K562 (cell line): Measurements from ENCODE around the gene USB1. TPM values are rescaled to one million over a fixed set of nuclear protein-coding genes. Genes with fewer than 3 reads are reported as not detected.

Experiments used
- ATAC-seq: fragments of 200-7000 bp; cut with Tn5 transposase; 3 replicates; pipeline ENCODE4 v1.9.1; 2020; ENCODE audit warnings: moderate library complexity
- BruUV-seq: library from RNA; stranded (reverse); fragments of 400-500 nt; replicated peaks from 2 replicates; lab custom pipeline; 2021; lab: Mats Ljungman, UMichigan
- CTCF ChIA-PET: fragments of 300-600 bp; formaldehyde crosslinking; extraction: SDS; loops from one replicate; lab custom pipeline; 2021; ENCODE audit warnings: low intra/inter-chr PET ratio; lab: Yijun Ruan, JAX
- POLR2A ChIA-PET: fragments of 300-600, 350-650 bp; sonication (Branson Sonifier 250); formaldehyde crosslinking; extraction: SDS; loops from one replicate; lab custom pipeline; 2021; ENCODE audit warnings: antibody characterized with exemption, inconsistent platforms; lab: Yijun Ruan, JAX
- DNase-seq, 4 experiments: peaks; one replicate each; pipeline versions ENCODE4 v3.0.0 to v3.0.0-alpha.2; 2011 to 2018; ENCODE audit warnings: low spot score in 3 of 4, mixed read lengths in 3 of 4; ENCODE audit errors: extremely low read depth in 1 of 4
- FAIRE-seq: peaks from 2 replicates; lab custom pipeline; 2011; peaks lifted over from hg19 to GRCh38; lab: Jason Lieb, UNC
- H2AFZ ChIP-seq: 2 replicates; pipeline ENCODE4 v1.6.0; 2011; ENCODE audit warnings: low read depth, low read length, control low read depth, inconsistent platforms
- H3K27ac ChIP-seq: fragments of 200-600 bp; 3 replicates; pipeline ENCODE4 v1.8.0; 2011; ENCODE audit warnings: low read depth, mild to moderate bottlenecking, control low read depth, inconsistent platforms, low read length, moderate library complexity, mixed read lengths; ENCODE audit errors: extremely low read depth
- H3K27me3 ChIP-seq, 2 experiments: fragments of 300-600 bp in 1 of 2; 2 replicates in 1 of 2; 3 replicates in 1 of 2; pipeline versions ENCODE4 v1.6.0 to v1.8.0; 2011; ENCODE audit warnings: inconsistent platforms in 2 of 2, low read length in 2 of 2, mild to moderate bottlenecking in 1 of 2, mixed read lengths in 1 of 2, moderate library complexity in 1 of 2; ENCODE audit not compliant: control insufficient read depth in 2 of 2, insufficient read depth in 2 of 2
- H3K36me3 ChIP-seq: fragments of 300-600 bp; 3 replicates; pipeline ENCODE4 v1.8.0; 2011; ENCODE audit warnings: mild to moderate bottlenecking, low read length, inconsistent platforms; ENCODE audit not compliant: control insufficient read depth, insufficient read depth
- H3K4me1 ChIP-seq, 2 experiments: fragments of 200-600 bp in 1 of 2; replicated peaks in 1 of 2; 2 replicates in 1 of 2; 3 replicates in 1 of 2; pipeline versions ENCODE4 v1.5.1 to v1.8.0; 2011; ENCODE audit warnings: inconsistent platforms in 2 of 2, low read length in 2 of 2, mild to moderate bottlenecking in 1 of 2, mixed read lengths in 1 of 2, moderate library complexity in 1 of 2; ENCODE audit not compliant: control insufficient read depth in 2 of 2, insufficient read depth in 2 of 2
- H3K4me2 ChIP-seq: 2 replicates; pipeline ENCODE4 v1.6.1; 2011; ENCODE audit warnings: low read length, control low read depth, inconsistent platforms, mixed read lengths; ENCODE audit not compliant: insufficient read depth
- H3K4me3 ChIP-seq: fragments of 200-600 bp; sonication (generic), shearing (Covaris generic); 2 replicates; pipeline ENCODE4 v1.5.1; 2016; ENCODE audit warnings: control low read depth, inconsistent platforms
- H3K79me2 ChIP-seq: fragments of 200-600 bp; 3 replicates; pipeline ENCODE4 v1.8.0; 2011; ENCODE audit warnings: low read length, inconsistent platforms; ENCODE audit not compliant: control insufficient read depth, insufficient read depth
- H3K9ac ChIP-seq, 2 experiments: 2 replicates each; pipeline versions ENCODE4 v1.6.0 to v1.6.1; 2011; ENCODE audit warnings: low read depth in 2 of 2, low read length in 2 of 2, control low read depth in 1 of 2, inconsistent platforms in 1 of 2, mild to moderate bottlenecking in 1 of 2, mixed read lengths in 1 of 2; ENCODE audit not compliant: insufficient read depth in 1 of 2
- H3K9me1 ChIP-seq: one replicate; pipeline ENCODE4 v1.6.0; 2011; ENCODE audit warnings: inconsistent platforms, mild to moderate bottlenecking, low read length, moderate library complexity; ENCODE audit not compliant: control insufficient read depth, insufficient read depth
- H3K9me3 ChIP-seq: replicated peaks from 2 replicates; pipeline ENCODE4 v1.5.1; 2011; ENCODE audit warnings: low read depth, low read length, inconsistent platforms; ENCODE audit not compliant: control insufficient read depth, insufficient read depth
- H4K20me1 ChIP-seq: replicated peaks from 2 replicates; pipeline ENCODE4 v1.6.1; 2011; ENCODE audit warnings: low read length, inconsistent platforms, mixed read lengths; ENCODE audit not compliant: control insufficient read depth, insufficient read depth
- ELF2 ChIP-seq: fragments of 250-450 bp; sonication (Bioruptor Pico); IDR thresholded peaks from 2 replicates; pipeline ENCODE4 v1.5.0; 2021; ENCODE audit warnings: mild to moderate bottlenecking
- HEY1 ChIP-seq: fragments of 250-450 bp; sonication (Bioruptor Pico); IDR thresholded peaks from 2 replicates; pipeline ENCODE4 v1.5.0; 2020; ENCODE audit warnings: mild to moderate bottlenecking, moderate library complexity, borderline replicate concordance
- POLR2G ChIP-seq: fragments of 200-400 bp; formaldehyde crosslinking; IDR thresholded peaks from 2 replicates; pipeline ENCODE4 v1.6.1; 2017; ENCODE audit warnings: low read depth, mild to moderate bottlenecking, antibody characterized with exemption, low read length, moderate library complexity
- SMARCE1 ChIP-seq: fragments of 450-650 bp; IDR thresholded peaks from 2 replicates; pipeline ENCODE4 v1.7.1; 2016; ENCODE audit warnings: mild to moderate bottlenecking
- SRF ChIP-seq, 2 experiments: fragments of 250-450, 450-650 bp in 1 of 2; sonication (Bioruptor Pico) in 1 of 2; sonication (generic) in 1 of 2; formaldehyde crosslinking; IDR thresholded peaks; 2 replicates each; pipeline versions ENCODE4 v1.5.0 to v1.5.1; 2020 to 2022; ENCODE audit warnings: mild to moderate bottlenecking in 1 of 2, missing genetic modification reagents in 1 of 2
- ZC3H4 ChIP-seq: sonication (generic); formaldehyde crosslinking; IDR thresholded peaks from 2 replicates; pipeline ENCODE4 v1.9.0; 2021; ENCODE audit warnings: missing genetic modification reagents, borderline replicate concordance
- ZNF134 ChIP-seq: fragments of 250-450 bp; sonication (Bioruptor Pico); conservative IDR thresholded peaks from 2 replicates; pipeline ENCODE4 v1.4.0; 2020
- ZNF146 ChIP-seq: IDR thresholded peaks from one replicate; pipeline ENCODE4 v1.6.1; 2018; ENCODE audit warnings: missing compliant biosample characterization; ENCODE audit not compliant: unreplicated experiment
- ZNF239 ChIP-seq: fragments of 250-450 bp; sonication (Bioruptor Pico); IDR thresholded peaks from 2 replicates; pipeline ENCODE4 v1.4.0; 2020; ENCODE audit warnings: mild to moderate bottlenecking
- ZNF507 ChIP-seq: conservative IDR thresholded peaks from 2 replicates; pipeline ENCODE4 v1.6.1; 2017; ENCODE audit warnings: missing genetic modification characterization, missing compliant biosample characterization
- WGBS: fragments of 100-300 bp; shearing (Covaris generic); methylation state at CpG from one replicate; pipeline ENCODE4 v1.1.6; 2016; ENCODE audit warnings: low coverage, mixed read lengths; ENCODE audit not compliant: insufficient coverage; ENCODE audit errors: missing lambda C conversion rate; 5-methylcytosine and 5-hydroxymethylcytosine counted together
- in situ Hi-C: fragments of 300-500 bp; cut with MboI; formaldehyde crosslinking; loops from 4 replicates; pipeline ENCODE4 v1.15.0; 2018; ENCODE audit warnings: inconsistent platforms, mixed read lengths
- intact Hi-C: fragments of 100-400 bp; cut with micrococcal nuclease; formaldehyde crosslinking; loops from 2 replicates; pipeline ENCODE4 v1.14.2; 2022
- polyA plus RNA-seq, 8 experiments: library from polyadenylated mRNA; depleted of rRNA in 4 of 8; stranded (reverse) in 5 of 8; unstranded in 3 of 8; fragments of >200 nt; fragmentation: Nextera tagmentation in 2 of 8; fragmentation: Illumina TruSeq in 1 of 8; extraction: Ambion mirVana in 2 of 8; extraction: Trizol in 1 of 8; gene quantifications; 2 replicates each; pipeline versions ENCODE4 v1.2.1 to v1.2.3, GENCODE V29; 2011 to 2014; ENCODE audit warnings: inconsistent platforms in 1 of 8, missing spikeins in 1 of 8
- total RNA-seq, 7 experiments: library from RNA; depleted of rRNA in 6 of 7; stranded (reverse); fragments of >200 nt in 6 of 7; fragmentation: Illumina TruSeq in 2 of 7; extraction: Trizol in 2 of 7; gene quantifications; 2 replicates each; pipeline versions ENCODE4 v1.2.1 to v1.2.3, GENCODE V29; 2011 to 2021; ENCODE audit warnings: low replicate concordance in 1 of 7
- TF ChIP-seq, protein P1 (sequence below): fragments of 450-650 bp; formaldehyde crosslinking; IDR thresholded peaks from 2 replicates; pipeline ENCODE4 v1.4.0; 2020; ENCODE audit warnings: mild to moderate bottlenecking, moderate library complexity
- TF ChIP-seq, protein P2 (sequence below), 2 experiments: fragments of 450-650 bp; formaldehyde crosslinking in 1 of 2; IDR thresholded peaks; 2 replicates each; pipeline versions ENCODE4 v1.4.0 to v1.6.1; 2014 to 2020; ENCODE audit warnings: mild to moderate bottlenecking in 2 of 2, borderline replicate concordance in 1 of 2, low read depth in 1 of 2

Gene USB1
- total and polyA plus RNA-seq, 9 of the 15 experiments (the other 6 are each of a cell fraction or from before 2014, with no cell fraction given), result 11.6 to 73.6 (median 19.4) TPM

DNA sequence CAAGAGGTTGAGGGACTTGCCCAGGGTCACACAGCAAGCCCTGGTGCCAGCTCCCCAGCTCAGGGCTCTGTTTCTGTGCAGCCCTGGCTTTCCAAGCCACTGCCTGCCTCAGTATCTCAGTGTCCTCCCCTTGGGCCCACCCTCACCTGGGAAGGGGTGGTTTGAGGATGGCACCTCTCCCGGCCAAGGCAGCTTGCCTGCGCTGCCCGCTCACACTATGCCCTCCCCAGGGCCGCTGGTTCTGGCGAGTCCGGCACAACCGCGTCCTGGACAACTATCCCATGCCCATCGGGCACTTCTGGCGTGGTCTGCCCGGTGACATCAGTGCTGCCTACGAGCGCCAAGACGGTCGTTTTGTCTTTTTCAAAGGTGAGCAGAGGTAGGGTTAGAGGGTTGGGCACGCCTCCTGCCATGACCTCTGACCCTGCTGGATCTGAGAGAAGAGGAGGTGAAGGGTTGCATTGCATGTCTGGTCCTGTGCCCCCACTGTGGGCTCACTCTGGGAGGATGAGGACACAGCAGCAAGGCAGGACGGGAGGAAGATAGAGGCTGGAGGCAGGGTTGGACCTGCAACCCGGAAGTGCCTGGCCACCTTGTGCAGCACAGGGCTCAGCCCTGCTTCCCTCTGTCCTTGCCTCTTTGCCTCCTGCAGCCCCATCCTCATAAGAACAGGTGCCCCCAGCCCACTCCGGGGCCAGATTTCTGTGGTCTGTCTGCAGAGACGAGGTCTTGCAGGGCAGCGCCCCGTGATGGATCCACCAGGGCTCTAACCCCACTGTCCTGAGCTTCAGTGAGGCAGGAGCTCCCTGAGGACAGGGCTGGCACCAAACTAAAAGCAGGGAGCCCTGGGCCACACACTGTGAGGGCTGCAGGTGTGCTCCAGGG, 41.0 kb downstream of the USB1 start:
- Histone ChIP-seq H3K4me1 (peaks cover 0 to 34% of the 10 kb centered on the region in 2 experiments; a peak in 2 of 5 replicates), H2AFZ (no peak overlapping the region), H3K36me3 (peaks cover 50% of the 10 kb centered on the region; the same call in 2 of the 3 replicates), H3K4me3 (no peak overlapping the region), H3K9ac (no peak overlapping the region), H3K9me1 (peaks cover 3% of the 10 kb centered on the region), H3K27me3 (no peaks in the 10 kb centered on the region), H3K27ac (no peak overlapping the region), H4K20me1 (no peaks in the 10 kb centered on the region), H3K9me3 (no peaks in the 10 kb centered on the region), H3K79me2 (no peaks in the 10 kb centered on the region), H3K4me2 (no peak overlapping the region)
- intact Hi-C loops, result no loop called here
- CTCF ChIA-PET, result no interaction called here
- ATAC-seq, result no peak
- DNase-seq, result no peak
- no TSS peak for BruUV-seq
- POLR2A ChIA-PET, result no interaction called here
- FAIRE-seq, result no peak
- in situ Hi-C loops, result no loop called here
- WGBS, result 90% methylated on average over 17 of the region's 22 CpGs
- TF ChIP-seq ELF2 (CRISPR knock-in tag) (no peak), SRF (CRISPR knock-in tag; IDR thresholded peaks at IDR 0.05) (no peak), HEY1 (CRISPR knock-in tag) (no peak), ZNF507 (no peak), SMARCE1 (no peak), ZNF134 (CRISPR knock-in tag) (no peak), ZNF239 (no peak), POLR2G (no peak), ZNF146 (CRISPR knock-in tag) (no peak), ZC3H4 (CRISPR knock-in tag) (no peak)
- TF ChIP-seq, protein P1, sequence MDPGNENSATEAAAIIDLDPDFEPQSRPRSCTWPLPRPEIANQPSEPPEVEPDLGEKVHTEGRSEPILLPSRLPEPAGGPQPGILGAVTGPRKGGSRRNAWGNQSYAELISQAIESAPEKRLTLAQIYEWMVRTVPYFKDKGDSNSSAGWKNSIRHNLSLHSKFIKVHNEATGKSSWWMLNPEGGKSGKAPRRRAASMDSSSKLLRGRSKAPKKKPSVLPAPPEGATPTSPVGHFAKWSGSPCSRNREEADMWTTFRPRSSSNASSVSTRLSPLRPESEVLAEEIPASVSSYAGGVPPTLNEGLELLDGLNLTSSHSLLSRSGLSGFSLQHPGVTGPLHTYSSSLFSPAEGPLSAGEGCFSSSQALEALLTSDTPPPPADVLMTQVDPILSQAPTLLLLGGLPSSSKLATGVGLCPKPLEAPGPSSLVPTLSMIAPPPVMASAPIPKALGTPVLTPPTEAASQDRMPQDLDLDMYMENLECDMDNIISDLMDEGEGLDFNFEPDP (CRISPR knock-in tag), result no peak
- TF ChIP-seq, protein P2, sequence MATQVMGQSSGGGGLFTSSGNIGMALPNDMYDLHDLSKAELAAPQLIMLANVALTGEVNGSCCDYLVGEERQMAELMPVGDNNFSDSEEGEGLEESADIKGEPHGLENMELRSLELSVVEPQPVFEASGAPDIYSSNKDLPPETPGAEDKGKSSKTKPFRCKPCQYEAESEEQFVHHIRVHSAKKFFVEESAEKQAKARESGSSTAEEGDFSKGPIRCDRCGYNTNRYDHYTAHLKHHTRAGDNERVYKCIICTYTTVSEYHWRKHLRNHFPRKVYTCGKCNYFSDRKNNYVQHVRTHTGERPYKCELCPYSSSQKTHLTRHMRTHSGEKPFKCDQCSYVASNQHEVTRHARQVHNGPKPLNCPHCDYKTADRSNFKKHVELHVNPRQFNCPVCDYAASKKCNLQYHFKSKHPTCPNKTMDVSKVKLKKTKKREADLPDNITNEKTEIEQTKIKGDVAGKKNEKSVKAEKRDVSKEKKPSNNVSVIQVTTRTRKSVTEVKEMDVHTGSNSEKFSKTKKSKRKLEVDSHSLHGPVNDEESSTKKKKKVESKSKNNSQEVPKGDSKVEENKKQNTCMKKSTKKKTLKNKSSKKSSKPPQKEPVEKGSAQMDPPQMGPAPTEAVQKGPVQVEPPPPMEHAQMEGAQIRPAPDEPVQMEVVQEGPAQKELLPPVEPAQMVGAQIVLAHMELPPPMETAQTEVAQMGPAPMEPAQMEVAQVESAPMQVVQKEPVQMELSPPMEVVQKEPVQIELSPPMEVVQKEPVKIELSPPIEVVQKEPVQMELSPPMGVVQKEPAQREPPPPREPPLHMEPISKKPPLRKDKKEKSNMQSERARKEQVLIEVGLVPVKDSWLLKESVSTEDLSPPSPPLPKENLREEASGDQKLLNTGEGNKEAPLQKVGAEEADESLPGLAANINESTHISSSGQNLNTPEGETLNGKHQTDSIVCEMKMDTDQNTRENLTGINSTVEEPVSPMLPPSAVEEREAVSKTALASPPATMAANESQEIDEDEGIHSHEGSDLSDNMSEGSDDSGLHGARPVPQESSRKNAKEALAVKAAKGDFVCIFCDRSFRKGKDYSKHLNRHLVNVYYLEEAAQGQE (IDR thresholded peaks at IDR 0.05; ENCODE audit: borderline replicate concordance), result no peak
- TF ChIP-seq, protein P2 (CRISPR knock-in tag; IDR thresholded peaks at IDR 0.05; ENCODE audit: low read depth), result no peak
